HEK293T (cell line): ENCODE results near the gene KIF4A.

ENCODE experiments used
- SP1 ChIP-seq: fragments of 450-650 bp; IDR thresholded peaks from 2 replicates; pipeline ENCODE4 v1.6.1; 2017
- SUZ12 ChIP-seq: fragments of 450-650 bp; IDR thresholded peaks from 2 replicates; pipeline ENCODE4 v1.6.1; 2016; ENCODE audit warnings: mild to moderate bottlenecking

DNA sequence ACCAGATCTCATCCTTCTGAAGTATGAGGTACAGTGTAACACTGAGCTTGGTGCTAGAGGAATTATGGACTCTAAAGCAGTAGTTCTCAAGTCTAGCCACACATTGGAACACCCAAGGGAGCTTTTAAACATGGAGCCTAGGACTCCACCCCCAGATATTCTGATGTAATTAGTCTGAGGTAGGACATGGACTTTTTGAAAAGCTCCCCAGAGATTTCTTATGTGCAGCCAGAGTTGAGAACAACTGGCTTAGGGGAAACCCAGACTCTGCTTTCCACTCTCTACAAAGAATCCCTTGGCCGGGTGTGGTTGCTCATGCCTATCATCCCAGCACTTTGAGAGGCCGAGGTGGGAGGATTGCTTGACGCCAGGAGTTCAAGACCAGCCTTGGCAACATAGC lies 121.6 kb downstream of the KIF4A start:
- TF ChIP-seq SUZ12 (no peak), SP1 (no peak)
